Hepatocyte (in vitro differentiated cells): Measurements from ENCODE around the gene CAMK2N2. TPM values are rescaled to one million over a fixed set of nuclear protein-coding genes. Genes with fewer than 3 reads are reported as not detected.

Experiments used
- DNase-seq: peaks from one replicate; pipeline ENCODE4 v3.0.0-alpha.2; 2016; ENCODE audit warnings: low spot score
- H2AFZ ChIP-seq: fragments of 200-600 bp; sonication (generic); 2 replicates; pipeline ENCODE4 v1.6.0; 2016; ENCODE audit warnings: antibody characterized with exemption, mild to moderate bottlenecking
- H3K27ac ChIP-seq: fragments of 200-600 bp; sonication (generic); 2 replicates; pipeline ENCODE4 v1.5.1; 2016; ENCODE audit warnings: mild to moderate bottlenecking
- H3K27me3 ChIP-seq: fragments of 200-600 bp; sonication (generic); 2 replicates; pipeline ENCODE4 v1.6.1; 2016
- H3K36me3 ChIP-seq: fragments of 200-600 bp; sonication (generic); replicated peaks from 2 replicates; pipeline ENCODE4 v1.5.1; 2016; ENCODE audit warnings: low read depth; ENCODE audit not compliant: insufficient read depth
- H3K4me1 ChIP-seq: fragments of 200-600 bp; sonication (generic); 2 replicates; pipeline ENCODE4 v1.5.1; 2016; ENCODE audit warnings: mild to moderate bottlenecking, moderate library complexity; ENCODE audit not compliant: insufficient read depth
- H3K4me2 ChIP-seq: fragments of 200-600 bp; sonication (generic); 2 replicates; pipeline ENCODE4 v1.6.0; 2016
- H3K4me3 ChIP-seq: fragments of 200-600 bp; sonication (generic); 2 replicates; pipeline ENCODE4 v1.5.1; 2016; ENCODE audit warnings: mild to moderate bottlenecking
- H3K79me2 ChIP-seq: fragments of 200-600 bp; sonication (generic); 2 replicates; pipeline ENCODE4 v1.6.0; 2017; ENCODE audit warnings: mild to moderate bottlenecking
- H3K9me2 ChIP-seq: fragments of 200-600 bp; sonication (generic); replicated peaks from 2 replicates; pipeline ENCODE4 v1.6.0; 2017; ENCODE audit warnings: mild to moderate bottlenecking; ENCODE audit not compliant: insufficient read depth
- H3K9me3 ChIP-seq: fragments of 200-600 bp; sonication (generic); 2 replicates; pipeline ENCODE4 v1.5.1; 2016; ENCODE audit warnings: low read depth, mild to moderate bottlenecking
- H4K20me1 ChIP-seq: fragments of 200-600 bp; sonication (generic); 2 replicates; pipeline ENCODE4 v1.6.0; 2016; ENCODE audit warnings: mild to moderate bottlenecking; ENCODE audit not compliant: insufficient read depth, poor library complexity, severe bottlenecking
- CTCF ChIP-seq: fragments of 200-600 bp; sonication (generic); IDR thresholded peaks from 2 replicates; pipeline ENCODE4 v1.5.1; 2016; ENCODE audit warnings: antibody characterized with exemption, mild to moderate bottlenecking; ENCODE audit not compliant: poor library complexity
- EZH2 ChIP-seq: fragments of 200-600 bp; sonication (generic); IDR thresholded peaks from 2 replicates; pipeline ENCODE4 v1.6.1; 2016; ENCODE audit warnings: antibody characterized with exemption, mild to moderate bottlenecking, borderline replicate concordance
- EZH2phosphoT487 ChIP-seq: fragments of 200-600 bp; sonication (generic); IDR thresholded peaks from one replicate; pipeline ENCODE4 v1.6.1; 2018; ENCODE audit warnings: antibody characterized with exemption, mild to moderate bottlenecking, low read depth, moderate library complexity; ENCODE audit not compliant: unreplicated experiment, severe bottlenecking
- WGBS: methylation state at CpG from one replicate; pipeline ENCODE4 v1.1.6; 2016; ENCODE audit warnings: low lambda C conversion rate; ENCODE audit errors: missing lambda C conversion rate; 5-methylcytosine and 5-hydroxymethylcytosine counted together
- polyA plus RNA-seq: library from polyadenylated mRNA; unstranded; fragments of >200 nt; fragmentation: Nextera tagmentation; extraction: Ambion mirVana; gene quantifications from 2 replicates; pipeline ENCODE4 v1.2.1, GENCODE V29; 2016
- total RNA-seq: library from RNA; depleted of rRNA; stranded (reverse); fragments of >200 nt; gene quantifications from 2 replicates; pipeline ENCODE4 v1.2.3, GENCODE V29; 2014

The CAMK2N2 gene
- total and polyA plus RNA-seq, 2 experiments from 2014 or later = 0.11 TPM; not detected in 1

GRCh38 chr3:184237807-184238206 is 23.5 kb downstream of the CAMK2N2 start:
- H3K4me2 ChIP-seq = no peak overlapping the region
- no peak for DNase-seq
- 63% methylated on average over 1 of the region's 1 CpG for WGBS
- no peak overlapping the region for H2AFZ ChIP-seq
- H3K79me2 ChIP-seq = no peaks in the 10 kb centered on the region
- no peaks in the 10 kb centered on the region for H4K20me1 ChIP-seq
- H3K36me3 ChIP-seq = no peaks in the 10 kb centered on the region
- no peaks in the 10 kb centered on the region for H3K9me3 ChIP-seq
- no peak overlapping the region for H3K27ac ChIP-seq
- H3K27me3 ChIP-seq = peaks cover 3% of the 10 kb centered on the region
- TF ChIP-seq EZH2phosphoT487 (no peak), CTCF (no peak), EZH2 (no peak)
- no peak overlapping the region for H3K4me3 ChIP-seq
- H3K9me2 ChIP-seq = no peaks in the 10 kb centered on the region
- H3K4me1 ChIP-seq = no peaks in the 10 kb centered on the region

- Histone ChIP-seq H2AFZ (no peak overlapping the region), H3K27ac (no peak overlapping the region), H3K9me3 (no peaks in the 10 kb centered on the region), H3K79me2 (no peaks in the 10 kb centered on the region), H3K27me3 (peaks cover 8% of the 10 kb centered on the region), H3K9me2 (no peaks in the 10 kb centered on the region), H4K20me1 (no peaks in the 10 kb centered on the region), H3K36me3 (no peaks in the 10 kb centered on the region), H3K4me2 (no peak overlapping the region), H3K4me1 (no peaks in the 10 kb centered on the region), H3K4me3 (no peak overlapping the region)
- WGBS = 89% methylated on average over 6 of the region's 7 CpGs
- no peak for DNase-seq
- no peak for TF ChIP-seq CTCF
- TF ChIP-seq EZH2 = no peak
- no peak for TF ChIP-seq EZH2phosphoT487
Observed at GRCh38 chr3:184237211-184237610, 24.1 kb downstream of the CAMK2N2 start.

- TF ChIP-seq EZH2phosphoT487 = no peak
- no peak overlapping the region for H3K4me3 ChIP-seq
- no peak overlapping the region for H2AFZ ChIP-seq
- 84% methylated on average over 3 of the region's 3 CpGs for WGBS
- no peaks in the 10 kb centered on the region for H3K4me1 ChIP-seq
- no peaks in the 10 kb centered on the region for H4K20me1 ChIP-seq
- peaks cover 14% of the 10 kb centered on the region for H3K27me3 ChIP-seq
- H3K4me2 ChIP-seq = no peak overlapping the region
- H3K36me3 ChIP-seq = no peaks in the 10 kb centered on the region
- H3K9me3 ChIP-seq = no peaks in the 10 kb centered on the region
- no peaks in the 10 kb centered on the region for H3K79me2 ChIP-seq
- no peaks in the 10 kb centered on the region for H3K9me2 ChIP-seq
- DNase-seq = no peak
- H3K27ac ChIP-seq = no peak overlapping the region
Observed at GRCh38 chr3:184236636-184237035, 24.7 kb downstream of the CAMK2N2 start.

- H3K4me1 ChIP-seq = peaks cover under 1% of the 10 kb centered on the region
- TF ChIP-seq CTCF (no peak), EZH2 (no peak), EZH2phosphoT487 (no peak)
- no peaks in the 10 kb centered on the region for H3K9me2 ChIP-seq
- H3K79me2 ChIP-seq = no peaks in the 10 kb centered on the region
- H3K27me3 ChIP-seq = peaks cover 20% of the 10 kb centered on the region
- DNase-seq = no peak
- no peak overlapping the region for H3K27ac ChIP-seq
- H3K4me3 ChIP-seq = no peak overlapping the region
- no peak overlapping the region for H2AFZ ChIP-seq
- 53% methylated on average over 14 of the region's 14 CpGs for WGBS
- H4K20me1 ChIP-seq = no peaks in the 10 kb centered on the region
- no peaks in the 10 kb centered on the region for H3K36me3 ChIP-seq
- no peaks in the 10 kb centered on the region for H3K9me3 ChIP-seq
- no peak overlapping the region for H3K4me2 ChIP-seq
Observed at GRCh38 chr3:184236033-184236410, 25.3 kb downstream of the CAMK2N2 start.
